NB4 (cell line): Measurements from ENCODE around the gene HS6ST2.

Experiments
- CTCF ChIP-seq: IDR thresholded peaks from one replicate; pipeline ENCODE4 v1.5.1; 2012; ENCODE audit warnings: low read depth, low read length
- POLR2A ChIP-seq: IDR thresholded peaks from 2 replicates; pipeline ENCODE4 v1.6.1; 2011; ENCODE audit warnings: mild to moderate bottlenecking; ENCODE audit not compliant: insufficient read length; ENCODE audit errors: extremely low read depth

GRCh38 chrX:132732236-132732635, 226.2 kb downstream of the HS6ST2 start:
- TF ChIP-seq CTCF (no peak), POLR2A (no peak)
